ENCODE results near the gene UBL4A.

UBL4A gene

DNA sequence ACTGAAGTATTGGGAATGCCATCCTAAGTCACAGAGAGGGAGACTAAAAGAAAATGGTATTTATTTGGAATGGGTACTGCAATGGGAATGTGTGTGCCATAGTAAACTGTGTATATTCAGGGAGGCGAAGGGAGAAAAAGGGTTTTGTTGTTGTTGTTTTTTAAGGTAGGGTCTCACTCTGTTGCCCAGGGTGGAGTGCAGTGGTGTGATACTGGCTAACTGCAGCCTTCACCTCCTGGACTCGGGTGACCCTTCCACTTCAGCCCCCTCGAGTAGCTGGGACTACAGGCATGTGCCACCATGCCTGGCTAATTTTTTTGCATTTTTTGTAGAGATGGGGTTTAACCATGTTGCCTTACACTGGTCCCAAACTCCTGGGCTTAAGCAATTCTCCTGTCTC lies 8.3 kb upstream of the UBL4A start:
- Histone ChIP-seq H3K4me1 (ENCODE audit: insufficient read depth, low read length) (peaks cover 11% of the 10 kb centered on the region), H3K36me3 (ENCODE audit: insufficient read depth, low read length) (no peaks in the 10 kb centered on the region), H3K79me2 (ENCODE audit: insufficient read depth, low read length) (peaks cover 4% of the 10 kb centered on the region), H3K9ac (ENCODE audit: low read depth, low read length) (no peak overlapping the region), H4K20me1 (ENCODE audit: insufficient read depth, low read length) (no peaks in the 10 kb centered on the region), H3K4me3 (ENCODE audit: low read depth in 1 of 2, low read length in 2 of 2) (no peak overlapping the region), H3K27ac (ENCODE audit: low read length) (no peak overlapping the region), H3K4me2 (ENCODE audit: insufficient read depth, low read length) (no peak overlapping the region), H3K27me3 (ENCODE audit: insufficient read depth, low read length, poor library complexity) (no peaks in the 10 kb centered on the region), H3K9me3 (ENCODE audit: insufficient read depth, low read length, severe bottlenecking) (no peaks in the 10 kb centered on the region), H2AFZ (ENCODE audit: low read depth, low read length) (no peak overlapping the region)
- ATAC-seq (ENCODE audit: insufficient read depth, low read depth) (no peak), DNase-seq (no peak)
- TF ChIP-seq, protein P1, sequence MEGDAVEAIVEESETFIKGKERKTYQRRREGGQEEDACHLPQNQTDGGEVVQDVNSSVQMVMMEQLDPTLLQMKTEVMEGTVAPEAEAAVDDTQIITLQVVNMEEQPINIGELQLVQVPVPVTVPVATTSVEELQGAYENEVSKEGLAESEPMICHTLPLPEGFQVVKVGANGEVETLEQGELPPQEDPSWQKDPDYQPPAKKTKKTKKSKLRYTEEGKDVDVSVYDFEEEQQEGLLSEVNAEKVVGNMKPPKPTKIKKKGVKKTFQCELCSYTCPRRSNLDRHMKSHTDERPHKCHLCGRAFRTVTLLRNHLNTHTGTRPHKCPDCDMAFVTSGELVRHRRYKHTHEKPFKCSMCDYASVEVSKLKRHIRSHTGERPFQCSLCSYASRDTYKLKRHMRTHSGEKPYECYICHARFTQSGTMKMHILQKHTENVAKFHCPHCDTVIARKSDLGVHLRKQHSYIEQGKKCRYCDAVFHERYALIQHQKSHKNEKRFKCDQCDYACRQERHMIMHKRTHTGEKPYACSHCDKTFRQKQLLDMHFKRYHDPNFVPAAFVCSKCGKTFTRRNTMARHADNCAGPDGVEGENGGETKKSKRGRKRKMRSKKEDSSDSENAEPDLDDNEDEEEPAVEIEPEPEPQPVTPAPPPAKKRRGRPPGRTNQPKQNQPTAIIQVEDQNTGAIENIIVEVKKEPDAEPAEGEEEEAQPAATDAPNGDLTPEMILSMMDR (IDR thresholded peaks at IDR 0.05; ENCODE audit: borderline replicate concordance, extremely low read depth, low read length, poor library complexity, severe bottlenecking), result no peak
- TF ChIP-seq EZH2 (IDR thresholded peaks at IDR 0.05; ENCODE audit: borderline replicate concordance, low read depth, low read length, severe bottlenecking), result no peak

DNA sequence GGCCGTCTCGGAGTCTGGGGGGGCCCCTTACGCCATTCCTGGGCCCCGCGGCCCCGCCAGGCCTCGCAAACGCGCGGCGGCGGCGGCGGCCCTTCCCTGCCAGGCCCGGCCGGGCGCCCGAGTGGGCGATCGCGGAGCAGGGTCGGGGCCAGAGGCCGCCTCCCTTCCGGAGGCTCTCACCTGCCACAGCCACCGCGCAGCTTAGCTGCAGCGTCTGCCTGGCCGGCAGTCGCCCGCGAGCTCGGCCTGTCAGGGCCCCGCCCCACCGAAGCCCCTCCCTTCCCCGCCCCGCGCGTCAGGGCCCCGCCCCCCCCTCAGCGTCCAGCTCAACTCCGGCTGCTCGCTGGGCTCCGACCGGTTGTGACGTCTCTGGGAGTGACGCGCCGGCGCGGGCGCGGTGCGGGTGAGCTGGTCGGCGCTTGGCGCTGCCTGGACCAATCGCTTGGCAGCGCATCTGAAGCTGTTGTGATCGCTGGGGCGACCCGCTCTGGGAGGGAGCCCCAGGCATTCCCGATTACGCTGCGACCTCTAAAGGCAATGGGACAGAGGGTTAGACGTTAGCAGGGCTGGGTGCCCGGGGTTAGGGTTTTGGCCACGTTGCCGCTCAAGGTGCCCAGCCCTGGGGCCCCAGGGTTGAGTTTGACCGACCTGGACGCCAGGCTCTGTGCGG lies 4.1 kb upstream of the UBL4A start, which contains the start of gene SLC10A3:
Gene SLC10A3, minus strand, starts transcription at position 216 of the 670 bp plus-strand sequence. CDS start 1,689 bp downstream, outside the sequence.
- peaks cover 18% of the 10 kb centered on the region for H3K79me2 ChIP-seq (ENCODE audit: insufficient read depth, low read length)
- H3K36me3 ChIP-seq (ENCODE audit: insufficient read depth, low read length), result no peaks in the 10 kb centered on the region; the same call in 1 of the 2 replicates
- H3K27ac ChIP-seq (ENCODE audit: low read length), result peak within 1 kb of the TSS; percentile 79
- H2AFZ ChIP-seq (ENCODE audit: low read depth, low read length), result peak within 1 kb of the TSS; percentile 73
- no peaks in the 10 kb centered on the region for H3K9me3 ChIP-seq (ENCODE audit: insufficient read depth, low read length, severe bottlenecking)
- peaks cover 42% of the 10 kb centered on the region for H3K4me1 ChIP-seq (ENCODE audit: insufficient read depth, low read length)
- H4K20me1 ChIP-seq (ENCODE audit: insufficient read depth, low read length), result peaks cover under 1% of the 10 kb centered on the region; the same call in 1 of the 2 replicates
- no peak for TF ChIP-seq EZH2 (IDR thresholded peaks at IDR 0.05; ENCODE audit: borderline replicate concordance, low read depth, low read length, severe bottlenecking)
- TF ChIP-seq, protein P1 (IDR thresholded peaks at IDR 0.05; ENCODE audit: borderline replicate concordance, extremely low read depth, low read length, poor library complexity, severe bottlenecking), result peak; percentile 39
- ATAC-seq (ENCODE audit: insufficient read depth, low read depth), result peak; percentile 84
- H3K4me2 ChIP-seq (ENCODE audit: insufficient read depth, low read length), result peak within 1 kb of the TSS; percentile 92
- H3K27me3 ChIP-seq (ENCODE audit: insufficient read depth, low read length, poor library complexity), result no peaks in the 10 kb centered on the region
- DNase-seq, result peak; percentile 91
- peak within 1 kb of the TSS; percentile 47 to 70 for H3K4me3 ChIP-seq (ENCODE audit: low read depth in 1 of 2, low read length in 2 of 2)
- H3K9ac ChIP-seq (ENCODE audit: low read depth, low read length), result peak within 1 kb of the TSS; percentile 80

DNA sequence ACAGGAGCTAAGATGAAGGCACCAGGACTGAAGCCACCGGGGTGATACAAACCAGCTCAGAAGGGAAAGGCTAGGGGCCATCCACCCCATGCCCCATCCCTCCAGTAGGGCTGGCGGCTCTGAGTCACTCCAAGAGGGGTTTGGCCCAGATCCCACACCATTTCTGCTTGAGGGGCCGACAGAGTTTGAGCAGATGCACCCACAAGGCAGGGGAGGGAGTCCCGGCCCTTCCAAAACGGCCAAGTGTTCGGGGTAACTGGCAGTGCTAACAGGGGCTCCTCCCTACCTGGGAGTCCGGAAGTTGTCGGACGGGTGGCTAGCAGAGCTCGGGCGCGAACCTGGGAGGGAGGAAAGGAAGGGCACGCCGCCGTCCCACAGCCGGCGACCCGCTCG lies 3.6 kb upstream of the UBL4A start:
- Histone ChIP-seq H2AFZ (ENCODE audit: low read depth, low read length) (peak overlapping the region; percentile 64), H3K36me3 (ENCODE audit: insufficient read depth, low read length) (peaks cover 5% of the 10 kb centered on the region), H3K4me2 (ENCODE audit: insufficient read depth, low read length) (peak overlapping the region; percentile 92), H3K4me3 (ENCODE audit: low read depth in 1 of 2, low read length in 2 of 2) (peak overlapping the region; percentile 47 to 70), H3K4me1 (ENCODE audit: insufficient read depth, low read length) (peaks cover 47% of the 10 kb centered on the region), H3K27ac (ENCODE audit: low read length) (peak overlapping the region; percentile 79), H3K9ac (ENCODE audit: low read depth, low read length) (peak overlapping the region; percentile 80), H4K20me1 (ENCODE audit: insufficient read depth, low read length) (peaks cover 6% of the 10 kb centered on the region), H3K9me3 (ENCODE audit: insufficient read depth, low read length, severe bottlenecking) (no peaks in the 10 kb centered on the region), H3K79me2 (ENCODE audit: insufficient read depth, low read length) (peaks cover 23% of the 10 kb centered on the region), H3K27me3 (ENCODE audit: insufficient read depth, low read length, poor library complexity) (no peaks in the 10 kb centered on the region)
- DNase-seq, result peak; percentile 30
- TF ChIP-seq EZH2 (IDR thresholded peaks at IDR 0.05; ENCODE audit: borderline replicate concordance, low read depth, low read length, severe bottlenecking), result no peak
- TF ChIP-seq, protein P1 (IDR thresholded peaks at IDR 0.05; ENCODE audit: borderline replicate concordance, extremely low read depth, low read length, poor library complexity, severe bottlenecking), result no peak
- ATAC-seq (ENCODE audit: insufficient read depth, low read depth), result peak; percentile 8
